A549 treated with dexamethasone at 1 μM for 4 hours (cell line): Measurements from ENCODE around the gene RNLS. TPM values are rescaled to one million over a fixed set of nuclear protein-coding genes. Genes with fewer than 3 reads are reported as not detected.

Experiments
- total RNA-seq: library from RNA; stranded (reverse); fragments of 200-300 nt; extraction: Qiagen RNA extraction; gene quantifications from 5 replicates; pipeline ENCODE4 v1.2.3, GENCODE V29; 2022

Gene RNLS
- total RNA-seq = 6.2 to 7.2 TPM (median 6.7 TPM) in 5 replicates

DNA sequence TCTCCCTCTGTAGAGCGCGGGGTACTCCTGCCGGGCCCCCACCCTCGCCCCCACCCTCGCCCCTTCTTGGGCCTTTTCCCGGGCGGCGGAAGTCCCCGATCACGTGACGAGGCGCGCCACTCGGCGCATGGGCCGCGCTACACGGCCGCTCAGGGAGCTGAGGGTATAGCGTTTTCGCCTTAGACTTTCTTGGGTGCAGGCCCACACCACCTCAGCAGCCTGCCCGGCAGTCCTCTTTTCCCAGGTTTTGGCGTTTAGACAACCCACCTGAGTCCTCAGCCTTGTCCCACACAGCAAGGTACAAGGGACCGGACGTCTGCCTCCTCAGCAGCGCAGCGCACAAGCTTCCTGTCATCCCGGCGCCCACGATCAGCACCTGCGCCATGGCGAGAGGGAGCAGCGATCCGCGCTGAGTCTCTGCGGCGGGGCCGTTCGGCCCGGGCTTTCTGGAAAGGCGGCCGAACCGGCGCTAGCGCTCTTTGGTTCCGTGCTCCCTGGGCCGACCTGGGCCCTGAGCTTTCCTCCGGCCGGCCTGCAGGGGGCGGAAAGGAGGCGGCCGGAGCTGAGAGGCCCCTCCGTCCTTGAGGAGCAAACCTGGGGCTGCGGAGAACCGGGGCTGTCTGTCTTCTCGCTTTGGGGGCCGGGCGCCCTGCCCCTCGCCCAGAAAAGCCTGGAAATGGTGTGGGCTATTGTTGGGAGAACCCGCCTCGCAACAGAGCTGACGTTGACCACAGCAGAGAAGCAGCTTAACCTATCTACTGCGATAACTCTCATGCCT lies at the start of gene RNLS:
TSS of gene RNLS (minus strand) at position 513 of the 778 bp plus-strand sequence.

DNA sequence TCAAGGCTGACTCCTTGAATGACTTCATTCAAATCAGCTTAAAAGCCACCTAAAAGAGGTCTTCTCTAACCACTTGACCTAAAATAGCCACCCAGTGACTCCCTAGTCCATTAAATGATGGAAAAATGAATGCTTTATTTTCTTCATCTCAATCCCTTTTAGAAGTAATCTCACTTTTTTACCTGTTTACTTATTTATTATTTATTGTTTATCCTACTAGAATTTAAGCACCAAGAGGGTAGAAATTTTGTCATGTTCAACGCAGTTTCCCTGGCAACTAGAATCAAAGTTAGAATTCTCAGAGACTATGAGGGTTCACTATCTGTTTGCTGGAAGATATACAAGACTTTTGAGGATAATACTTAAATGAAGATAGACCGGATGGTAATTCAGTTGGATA lies 3.3 kb upstream of the RNLS start, which contains the start of gene LIPJ:
TSS of gene LIPJ (plus strand) at position 301 of the 400 bp plus-strand sequence. CDS start 3,926 bp downstream, outside the sequence.

Other genes with a start within 250 kb of the RNLS start
- not detected in 5 replicates for gene LIPJ, start 3.4 kb upstream of the RNLS start, total RNA-seq
- gene LIPF, start 81.1 kb upstream of the RNLS start, total RNA-seq = not detected in 5 replicates
- gene LIPK, start 122.9 kb upstream of the RNLS start, total RNA-seq = not detected in 5 replicates
- not detected in 5 replicates for gene LIPN, start 176.7 kb upstream of the RNLS start, total RNA-seq
- gene LIPM, start 219.4 kb upstream of the RNLS start, total RNA-seq = not detected in 5 replicates